Gastroesophageal sphincter (tissue), 3 donors: Measurements from ENCODE around the gene OPN1MW2.
"Not testable (repeated sequence)": the region's sequence is repeated elsewhere in the genome, so short reads cannot be mapped to it uniquely, and the experiment has no call there.

ENCODE experiments used
- POLR2A ChIP-seq, 2 donors: fragments of 450-650 bp; IDR thresholded peaks; one replicate each; pipeline ENCODE4 v1.6.1; 2017; ENCODE audit warnings: antibody characterized with exemption in 2 of 2, mild to moderate bottlenecking in 2 of 2, moderate library complexity in 1 of 2
- POLR2AphosphoS5 ChIP-seq: sonication (generic); formaldehyde crosslinking; IDR thresholded peaks from one replicate; pipeline ENCODE4 v1.6.1; 2017; ENCODE audit warnings: antibody characterized with exemption
- TF ChIP-seq, protein P1 (sequence below), 4 experiments: fragments of 200-600 bp in 2 of 4; fragments of 450-650 bp in 2 of 4; sonication (generic) in 1 of 4; IDR thresholded peaks; one replicate each; pipeline ENCODE4 v1.5.1; 2017 to 2019; ENCODE audit warnings: antibody characterized with exemption in 4 of 4, mild to moderate bottlenecking in 2 of 4, moderate library complexity in 2 of 4

DNA sequence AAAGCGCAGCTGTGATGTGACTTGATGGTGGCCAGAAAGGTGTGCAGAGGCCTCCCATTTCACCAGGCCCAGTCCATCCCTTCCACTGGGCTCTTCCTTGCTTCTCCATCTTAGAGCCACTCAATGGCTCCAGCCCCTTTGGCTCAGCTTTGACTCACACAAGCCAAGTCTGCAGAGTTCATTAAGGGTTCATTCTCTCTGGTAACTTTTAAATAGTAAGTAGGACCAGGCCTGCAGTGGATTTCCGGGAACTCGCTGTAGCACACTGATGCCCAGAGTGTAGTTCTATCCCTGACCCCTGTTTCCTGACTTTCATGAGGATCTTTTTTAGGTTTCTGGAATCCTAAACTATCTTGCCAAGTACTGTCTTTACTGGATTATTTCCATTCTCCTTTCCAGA lies 11.9 kb downstream of the OPN1MW2 start:
- TF ChIP-seq, protein P1, sequence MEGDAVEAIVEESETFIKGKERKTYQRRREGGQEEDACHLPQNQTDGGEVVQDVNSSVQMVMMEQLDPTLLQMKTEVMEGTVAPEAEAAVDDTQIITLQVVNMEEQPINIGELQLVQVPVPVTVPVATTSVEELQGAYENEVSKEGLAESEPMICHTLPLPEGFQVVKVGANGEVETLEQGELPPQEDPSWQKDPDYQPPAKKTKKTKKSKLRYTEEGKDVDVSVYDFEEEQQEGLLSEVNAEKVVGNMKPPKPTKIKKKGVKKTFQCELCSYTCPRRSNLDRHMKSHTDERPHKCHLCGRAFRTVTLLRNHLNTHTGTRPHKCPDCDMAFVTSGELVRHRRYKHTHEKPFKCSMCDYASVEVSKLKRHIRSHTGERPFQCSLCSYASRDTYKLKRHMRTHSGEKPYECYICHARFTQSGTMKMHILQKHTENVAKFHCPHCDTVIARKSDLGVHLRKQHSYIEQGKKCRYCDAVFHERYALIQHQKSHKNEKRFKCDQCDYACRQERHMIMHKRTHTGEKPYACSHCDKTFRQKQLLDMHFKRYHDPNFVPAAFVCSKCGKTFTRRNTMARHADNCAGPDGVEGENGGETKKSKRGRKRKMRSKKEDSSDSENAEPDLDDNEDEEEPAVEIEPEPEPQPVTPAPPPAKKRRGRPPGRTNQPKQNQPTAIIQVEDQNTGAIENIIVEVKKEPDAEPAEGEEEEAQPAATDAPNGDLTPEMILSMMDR (IDR thresholded peaks at IDR 0.05) = not testable (repeated sequence)
- not testable (repeated sequence) for TF ChIP-seq POLR2AphosphoS5; POLR2A (IDR thresholded peaks at IDR 0.05)
